HepG2 (cell line): ENCODE measurements around the gene ARMCX1.
A peak's percentile ranks its signal among the peaks of the same experiment; 100 is the strongest.

ENCODE experiments used
- ATF2 ChIP-seq: sonication (generic); formaldehyde crosslinking; IDR thresholded peaks from 2 replicates; pipeline ENCODE4 v1.4.0; 2020; ENCODE audit warnings: missing genetic modification reagents
- CREB1 ChIP-seq, 2 experiments: fragments of 450-650 bp in 1 of 2; IDR thresholded peaks; 2 replicates each; pipeline ENCODE4 v1.6.1; 2016 to 2017; ENCODE audit warnings: control low read depth in 1 of 2, mild to moderate bottlenecking in 1 of 2, missing compliant biosample characterization in 1 of 2, missing genetic modification characterization in 1 of 2
- CTCF ChIP-seq: sonication (generic); formaldehyde crosslinking; IDR thresholded peaks from 2 replicates; pipeline ENCODE4 v1.5.0; 2020; ENCODE audit warnings: mild to moderate bottlenecking, missing genetic modification reagents, moderate library complexity
- JUN ChIP-seq: sonication (generic); formaldehyde crosslinking; IDR thresholded peaks from 2 replicates; pipeline ENCODE4 v1.4.0; 2020; ENCODE audit warnings: mild to moderate bottlenecking, missing genetic modification reagents
- POLR2A ChIP-seq, 2 experiments: IDR thresholded peaks; 2 replicates each; pipeline ENCODE4 v1.6.1; 2011; ENCODE audit warnings: low read depth in 2 of 2, low read length in 2 of 2, mild to moderate bottlenecking in 1 of 2, moderate library complexity in 1 of 2; ENCODE audit not compliant: insufficient read depth in 1 of 2
- RAD21 ChIP-seq: fragments of 450-650 bp; formaldehyde crosslinking; IDR thresholded peaks from 2 replicates; pipeline ENCODE4 v1.5.0; 2020; ENCODE audit warnings: mild to moderate bottlenecking
- RBM22 ChIP-seq: fragments of 200-400 bp; formaldehyde crosslinking; optimal IDR thresholded peaks from 2 replicates; pipeline ENCODE3; 2017; ENCODE audit warnings: mild to moderate bottlenecking, low read length, moderate library complexity
- SETDB1 ChIP-seq: sonication (generic); formaldehyde crosslinking; IDR thresholded peaks from 2 replicates; pipeline ENCODE4 v1.5.1; 2020; ENCODE audit warnings: missing genetic modification reagents, mild to moderate bottlenecking, borderline replicate concordance
- SP2 ChIP-seq: sonication (generic); formaldehyde crosslinking; IDR thresholded peaks from 2 replicates; pipeline ENCODE4 v1.5.1; 2020; ENCODE audit warnings: mild to moderate bottlenecking, missing genetic modification reagents
- ZHX1 ChIP-seq: sonication (generic); formaldehyde crosslinking; IDR thresholded peaks from 2 replicates; pipeline ENCODE4 v1.8.1; 2022; ENCODE audit warnings: low read depth, mild to moderate bottlenecking, missing genetic modification reagents
- ZMAT3 ChIP-seq: sonication (generic); formaldehyde crosslinking; conservative IDR thresholded peaks from 2 replicates; pipeline ENCODE4 v1.7.0; 2021; ENCODE audit warnings: missing genetic modification reagents
- ZNF276 ChIP-seq: sonication (generic); formaldehyde crosslinking; IDR thresholded peaks from 2 replicates; pipeline ENCODE4 v1.4.0; 2020; ENCODE audit warnings: mild to moderate bottlenecking, low read depth, missing genetic modification reagents
- ZNF747 ChIP-seq: sonication (generic); formaldehyde crosslinking; IDR thresholded peaks from 2 replicates; pipeline ENCODE4 v1.8.1; 2023; ENCODE audit warnings: missing genetic modification reagents, mild to moderate bottlenecking, borderline replicate concordance

- TF ChIP-seq RAD21 (CRISPR knock-in tag) (no peak), ATF2 (no peak), ZMAT3 (CRISPR knock-in tag) (no peak), POLR2A (IDR thresholded peaks at IDR 0.05; ENCODE audit: insufficient read depth in 1 of 2, low read depth in 2 of 2, low read length in 2 of 2) (no peak), SP2 (no peak), SETDB1 (CRISPR knock-in tag) (no peak), JUN (CRISPR knock-in tag) (no peak), ZNF276 (CRISPR knock-in tag) (no peak), ZNF747 (CRISPR knock-in tag) (no peak), CREB1 (IDR thresholded peaks at IDR 0.05) (no peak), CREB1 (CRISPR knock-in tag; IDR thresholded peaks at IDR 0.05) (no peak), RBM22 (no peak), CTCF (CRISPR knock-in tag) (peak; percentile 61), ZHX1 (CRISPR knock-in tag) (no peak)
Observed at GRCh38 chrX:101595739-101596419, 45.5 kb downstream of the ARMCX1 start.
